A673 (cell line): ENCODE results near the gene PTBP1. TPM values are rescaled to one million over a fixed set of nuclear protein-coding genes. Genes with fewer than 3 reads are reported as not detected.
A peak's percentile ranks its signal among the peaks of the same experiment; 100 is the strongest.

Experiments used
- BruUV-seq: library from RNA; stranded (reverse); fragments of 400-500 nt; replicated peaks from 2 replicates; lab custom pipeline; 2021; lab: Mats Ljungman, UMichigan
- CTCF ChIA-PET: fragments of 300-600 bp; sonication (Branson Sonifier 250); formaldehyde crosslinking; loops from one replicate; lab custom pipeline; 2022; ENCODE audit warnings: antibody characterized with exemption; lab: Charles Lee
- POLR2A ChIA-PET: fragments of 300-600 bp; sonication (Branson Sonifier 250); formaldehyde crosslinking; loops from one replicate; lab custom pipeline; 2022; ENCODE audit warnings: antibody characterized with exemption; ENCODE audit not compliant: low non-redundant PET; lab: Charles Lee
- DNase-seq: peaks from one replicate; pipeline ENCODE4 v3.0.0-alpha.2; 2015; ENCODE audit warnings: low spot score
- H3K27ac ChIP-seq: fragments of 200-600 bp; sonication (generic); 2 replicates; pipeline ENCODE4 v1.5.1; 2016; ENCODE audit warnings: mixed run types, low read depth, mild to moderate bottlenecking, mixed read lengths, antibody characterized with exemption, low read length; ENCODE audit not compliant: poor library complexity, severe bottlenecking
- H3K27me3 ChIP-seq: fragments of 200-600 bp; sonication (generic); replicated peaks from 2 replicates; pipeline ENCODE4 v1.6.1; 2017; ENCODE audit warnings: mixed run types, low read depth, mild to moderate bottlenecking, mixed read lengths, antibody characterized with exemption, low read length; ENCODE audit not compliant: insufficient read depth, poor library complexity
- H3K36me3 ChIP-seq: fragments of 200-600 bp; sonication (generic); 2 replicates; pipeline ENCODE4 v1.6.1; 2016; ENCODE audit warnings: mixed run types, mild to moderate bottlenecking, mixed read lengths, antibody characterized with exemption, low read length; ENCODE audit not compliant: insufficient read depth, poor library complexity, severe bottlenecking
- H3K4me1 ChIP-seq: fragments of 200-600 bp; sonication (generic); 2 replicates; pipeline ENCODE4 v1.6.1; 2017; ENCODE audit warnings: mixed run types, mild to moderate bottlenecking, mixed read lengths, antibody characterized with exemption, low read length; ENCODE audit not compliant: insufficient read depth, poor library complexity, severe bottlenecking
- H3K4me3 ChIP-seq: fragments of 200-600 bp; sonication (generic); 2 replicates; pipeline ENCODE4 v1.5.1; 2016; ENCODE audit warnings: low read depth, mixed run types, mild to moderate bottlenecking, mixed read lengths, low read length; ENCODE audit not compliant: poor library complexity, severe bottlenecking
- H3K9me3 ChIP-seq: fragments of 200-600 bp; sonication (generic); 2 replicates; pipeline ENCODE4 v1.6.1; 2016; ENCODE audit warnings: mixed run types, low read depth, mild to moderate bottlenecking, mixed read lengths, antibody characterized with exemption, low read length; ENCODE audit not compliant: poor library complexity, severe bottlenecking
- CTCF ChIP-seq: fragments of 300-800, 200-600 bp; sonication (generic); conservative IDR thresholded peaks from 2 replicates; pipeline ENCODE4 v1.5.1; 2017; ENCODE audit warnings: low read depth, mild to moderate bottlenecking, antibody characterized with exemption, low read length, moderate library complexity, mixed read lengths
- EZH2 ChIP-seq: fragments of 200-600 bp; sonication (generic); IDR thresholded peaks from 2 replicates; pipeline ENCODE4 v1.6.1; 2017; ENCODE audit warnings: borderline replicate concordance, low read depth, mild to moderate bottlenecking, mixed read lengths, antibody characterized with exemption, low read length; ENCODE audit not compliant: poor library complexity, severe bottlenecking
- intact Hi-C: fragments of 100-400 bp; cut with micrococcal nuclease; formaldehyde crosslinking; loops from one replicate; pipeline ENCODE4 v1.10.0; 2022; ENCODE audit not compliant: unreplicated experiment
- total RNA-seq: library from RNA; stranded (reverse); gene quantifications from 2 replicates; pipeline ENCODE4 v1.2.3, GENCODE V29; 2021

PTBP1 gene
- total RNA-seq, 1 experiment from 2014 or later = 800 TPM

DNA sequence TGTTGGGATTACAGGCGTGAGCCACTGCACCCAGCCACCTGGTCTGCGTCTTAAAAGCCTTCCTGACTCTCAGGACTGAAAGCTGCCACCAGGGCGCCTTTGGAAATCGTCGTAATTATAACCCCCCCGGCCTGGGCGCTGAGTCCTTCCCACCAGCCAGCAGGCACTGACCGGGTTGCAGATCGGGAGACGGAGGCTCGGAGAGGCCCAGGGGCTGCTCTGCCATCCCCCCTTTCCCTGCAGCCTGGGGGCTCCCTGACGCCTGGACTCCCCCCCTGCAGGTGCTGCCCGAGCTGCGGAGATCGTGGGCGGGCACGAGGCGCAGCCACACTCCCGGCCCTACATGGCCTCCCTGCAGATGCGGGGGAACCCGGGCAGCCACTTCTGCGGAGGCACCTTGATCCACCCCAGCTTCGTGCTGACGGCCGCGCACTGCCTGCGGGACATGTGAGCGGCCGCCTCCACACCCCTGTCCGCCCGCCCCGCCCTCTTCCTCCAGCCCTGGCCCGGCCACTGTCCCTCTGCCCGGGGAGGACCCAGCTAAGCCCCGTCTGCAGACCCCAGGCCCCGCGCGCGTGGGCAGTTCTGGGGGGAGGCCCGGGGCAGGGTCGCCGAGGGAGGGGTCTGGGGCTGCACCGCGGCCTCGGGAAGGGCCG, 46.1 kb downstream of the PTBP1 start:
- CTCF ChIA-PET = interaction anchor here (0.6 to 1.1 kb wide), 2 partner anchors 20 to 92 kb away, joined by 4 to 6 read pairs; no protein-coding TSS in a partner anchor
- Histone ChIP-seq H3K4me1 (peaks cover 15% of the 10 kb centered on the region), H3K9me3 (no peaks in the 10 kb centered on the region), H3K27ac (no peak overlapping the region), H3K27me3 (peaks cover 7% of the 10 kb centered on the region), H3K36me3 (no peaks in the 10 kb centered on the region), H3K4me3 (peak overlapping the region; percentile 33)
- intact Hi-C loops = no loop called here
- TF ChIP-seq EZH2 = no peak
- TF ChIP-seq CTCF = no peak
- no TSS peak for BruUV-seq
- DNase-seq = no peak
- POLR2A ChIA-PET = interaction anchor here (0.6 to 0.7 kb wide), 2 partner anchors 28 to 70 kb away, joined by 3 to 4 read pairs; partner anchors contain the start of gene R3HDM4

DNA sequence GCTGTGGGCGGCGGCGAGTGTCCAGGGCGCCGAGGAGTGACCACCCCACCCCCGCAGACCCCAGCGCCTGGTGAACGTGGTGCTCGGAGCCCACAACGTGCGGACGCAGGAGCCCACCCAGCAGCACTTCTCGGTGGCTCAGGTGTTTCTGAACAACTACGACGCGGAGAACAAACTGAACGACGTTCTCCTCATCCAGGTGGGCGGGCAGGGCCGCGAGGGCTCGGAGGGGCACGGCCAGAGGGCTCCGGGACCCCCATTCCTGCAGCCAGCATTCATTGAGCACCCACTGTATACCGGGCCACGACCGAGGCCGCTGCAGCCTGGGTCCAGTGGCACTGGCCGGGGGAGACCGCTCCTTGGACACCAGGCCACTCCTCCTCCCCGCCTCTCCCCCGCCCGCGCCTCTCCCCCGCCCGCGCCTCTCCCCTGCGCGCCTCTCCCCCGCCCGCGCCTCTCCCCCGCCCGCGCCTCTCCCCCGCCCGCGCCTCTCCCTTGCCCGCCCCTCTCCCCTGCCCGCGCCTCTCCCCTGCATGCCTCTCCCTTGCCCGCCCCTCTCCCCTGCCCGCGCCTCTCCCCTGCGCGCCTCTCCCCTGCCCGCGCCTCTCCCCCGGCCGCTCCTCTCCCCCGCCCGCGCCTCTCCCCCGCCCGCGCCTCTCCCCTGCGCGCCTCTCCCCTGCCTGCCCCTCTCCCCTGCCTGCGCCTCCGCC, 46.7 kb downstream of the PTBP1 start:
- Histone ChIP-seq H3K9me3 (no peaks in the 10 kb centered on the region), H3K4me1 (peaks cover 15% of the 10 kb centered on the region), H3K36me3 (no peaks in the 10 kb centered on the region), H3K27me3 (peaks cover 7% of the 10 kb centered on the region), H3K27ac (no peak overlapping the region), H3K4me3 (peak overlapping the region; percentile 33)
- CTCF ChIA-PET = no interaction called here
- TF ChIP-seq CTCF (no peak), EZH2 (no peak)
- no peak for DNase-seq
- intact Hi-C loops = no loop called here
- no TSS peak for BruUV-seq
- POLR2A ChIA-PET = interaction anchor here (0.6 kb wide), 1 partner anchor 69 kb away, joined by 4 read pairs; the partner anchor contains the start of gene R3HDM4

DNA sequence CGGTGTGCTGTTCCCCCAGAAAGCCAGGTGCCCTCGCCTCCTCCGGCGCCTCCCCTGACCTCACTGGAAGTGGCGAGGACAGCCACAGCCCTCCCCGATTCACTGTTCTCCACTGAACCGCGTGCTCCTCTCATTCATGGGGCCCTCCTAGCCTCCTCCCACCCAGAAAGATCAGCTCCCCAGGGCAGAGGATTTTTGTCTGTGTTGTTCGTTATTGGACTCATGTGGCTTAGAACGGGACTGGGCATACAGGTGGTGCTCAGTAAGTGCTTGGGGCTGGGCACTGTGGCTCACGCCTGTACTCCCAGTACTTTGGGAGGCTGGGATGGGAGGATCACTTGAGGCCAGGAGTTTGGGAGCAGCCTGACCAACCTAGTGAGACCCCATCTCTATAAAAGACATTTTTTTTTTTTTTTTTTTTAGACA, 47.3 kb downstream of the PTBP1 start:
- no peak overlapping the region for H3K27ac ChIP-seq
- TF ChIP-seq CTCF = no peak
- TF ChIP-seq EZH2 = no peak
- no peaks in the 10 kb centered on the region for H3K9me3 ChIP-seq
- intact Hi-C loops = no loop called here
- peaks cover 10% of the 10 kb centered on the region for H3K4me1 ChIP-seq
- H3K4me3 ChIP-seq = no peak overlapping the region
- no TSS peak for BruUV-seq
- no peaks in the 10 kb centered on the region for H3K36me3 ChIP-seq
- ChIA-PET POLR2A (no interaction called here), CTCF (no interaction called here)
- DNase-seq = no peak
- H3K27me3 ChIP-seq = peaks cover 7% of the 10 kb centered on the region
